DOHH2 (cell line): Measurements from ENCODE around the gene RHBG.

Experiments used
- H3F3A ChIP-seq: fragments of 200-600 bp; sonication (generic), shearing (Covaris generic); 2 replicates; pipeline ENCODE4 v1.6.0; 2016; ENCODE audit warnings: antibody characterized with exemption, mild to moderate bottlenecking; ENCODE audit not compliant: control insufficient read depth, insufficient read depth
- H3K27ac ChIP-seq: fragments of 200-600 bp; sonication (generic); 2 replicates; pipeline ENCODE4 v1.5.1; 2014; ENCODE audit warnings: low read depth, mild to moderate bottlenecking, low read length, moderate library complexity
- H3K27me3 ChIP-seq: fragments of 200-600 bp; sonication (generic); 2 replicates; pipeline ENCODE4 v1.6.1; 2014; ENCODE audit warnings: mild to moderate bottlenecking, low read length, mixed read lengths; ENCODE audit not compliant: control insufficient read depth
- H3K36me3 ChIP-seq: fragments of 200-600 bp; sonication (generic); 2 replicates; pipeline ENCODE4 v1.6.1; 2014; ENCODE audit warnings: mild to moderate bottlenecking, low read length, moderate library complexity, mixed read lengths; ENCODE audit not compliant: control insufficient read depth
- H3K4me1 ChIP-seq: fragments of 200-600 bp; sonication (generic); 2 replicates; pipeline ENCODE4 v1.6.1; 2014; ENCODE audit warnings: mild to moderate bottlenecking, low read length, mixed read lengths; ENCODE audit not compliant: control insufficient read depth
- H3K4me2 ChIP-seq: fragments of 200-600 bp; sonication (generic); 2 replicates; pipeline ENCODE4 v1.6.0; 2014; ENCODE audit warnings: mild to moderate bottlenecking, low read length, moderate library complexity
- H3K4me3 ChIP-seq: fragments of 200-600 bp; sonication (generic); 2 replicates; pipeline ENCODE4 v1.5.1; 2014; ENCODE audit warnings: mild to moderate bottlenecking, low read length, mixed read lengths
- H3K79me2 ChIP-seq: fragments of 200-600 bp; sonication (generic); 2 replicates; pipeline ENCODE4 v1.6.1; 2014; ENCODE audit warnings: mild to moderate bottlenecking, low read length, mixed read lengths; ENCODE audit not compliant: control insufficient read depth
- H3K9me2 ChIP-seq: fragments of 200-600 bp; sonication (generic); replicated peaks from 2 replicates; pipeline ENCODE4 v1.6.1; 2014; ENCODE audit warnings: mild to moderate bottlenecking, low read length, mixed read lengths; ENCODE audit not compliant: control insufficient read depth
- H3K9me3 ChIP-seq: fragments of 200-600 bp; sonication (generic); 2 replicates; pipeline ENCODE4 v1.6.1; 2014; ENCODE audit warnings: antibody characterized with exemption, low read length, mixed read lengths; ENCODE audit not compliant: control insufficient read depth, insufficient read depth
- H4K20me1 ChIP-seq: fragments of 200-600 bp; sonication (generic); 2 replicates; pipeline ENCODE4 v1.6.0; 2014; ENCODE audit warnings: low read depth, mild to moderate bottlenecking, antibody characterized with exemption, low read length, moderate library complexity; ENCODE audit not compliant: control insufficient read depth, insufficient read depth
- CTCF ChIP-seq: fragments of 200-600 bp; sonication (generic); IDR thresholded peaks from one replicate; pipeline ENCODE4 v1.5.1; 2014; ENCODE audit warnings: antibody characterized with exemption, mild to moderate bottlenecking, low read depth, low read length; ENCODE audit not compliant: poor library complexity, severe bottlenecking
- EZH2phosphoT487 ChIP-seq: fragments of 200-600 bp; sonication (generic); IDR thresholded peaks from 2 replicates; pipeline ENCODE4 v1.6.1; 2017; ENCODE audit warnings: borderline replicate concordance, mild to moderate bottlenecking, antibody characterized with exemption, low read length, moderate library complexity, mixed read lengths

Gene RHBG

GRCh38 chr1:156431769-156432668 lies 63.0 kb downstream of the RHBG start:
- Histone ChIP-seq H3K9me2 (no peaks in the 10 kb centered on the region), H3K4me3 (no peak overlapping the region), H3K36me3 (no peaks in the 10 kb centered on the region), H3K4me2 (no peak overlapping the region), H3F3A (no peaks in the 10 kb centered on the region), H3K9me3 (no peaks in the 10 kb centered on the region), H4K20me1 (0 out of 2 replicates have a peak, but pooled peaks cover 3% of the 10 kb centered on the region), H3K4me1 (peaks cover 30% of the 10 kb centered on the region), H3K79me2 (no peaks in the 10 kb centered on the region), H3K27ac (no peak overlapping the region), H3K27me3 (peaks cover 96% of the 10 kb centered on the region)
- TF ChIP-seq EZH2phosphoT487 (no peak), CTCF (no peak)

GRCh38 chr1:156432669-156433018 lies 63.6 kb downstream of the RHBG start:
- Histone ChIP-seq H3K79me2 (no peaks in the 10 kb centered on the region), H3K36me3 (no peaks in the 10 kb centered on the region), H3F3A (no peaks in the 10 kb centered on the region), H3K9me2 (no peaks in the 10 kb centered on the region), H3K4me3 (no peak overlapping the region), H3K4me2 (no peak overlapping the region), H3K27ac (no peak overlapping the region), H3K4me1 (peaks cover 30% of the 10 kb centered on the region), H4K20me1 (0 out of 2 replicates have a peak, but pooled peaks cover 3% of the 10 kb centered on the region), H3K27me3 (peaks cover 96% of the 10 kb centered on the region), H3K9me3 (no peaks in the 10 kb centered on the region)
- TF ChIP-seq CTCF (no peak), EZH2phosphoT487 (no peak)

GRCh38 chr1:156433032-156433431 lies 64.0 kb downstream of the RHBG start:
- TF ChIP-seq CTCF (no peak), EZH2phosphoT487 (no peak)
- H3K27me3 ChIP-seq, result peaks cover 96% of the 10 kb centered on the region
- no peak overlapping the region for H3K4me3 ChIP-seq
- H3K4me1 ChIP-seq, result peaks cover 30% of the 10 kb centered on the region
- no peak overlapping the region for H3K4me2 ChIP-seq
- no peaks in the 10 kb centered on the region for H3K79me2 ChIP-seq
- H3F3A ChIP-seq, result peaks cover 2% of the 10 kb centered on the region
- no peaks in the 10 kb centered on the region for H3K9me2 ChIP-seq
- no peaks in the 10 kb centered on the region for H3K36me3 ChIP-seq
- no peaks in the 10 kb centered on the region for H3K9me3 ChIP-seq
- no peak overlapping the region for H3K27ac ChIP-seq
- 0 out of 2 replicates have a peak, but pooled peaks cover 3% of the 10 kb centered on the region for H4K20me1 ChIP-seq
